GM19240 (cell line): ENCODE measurements around the gene YWHAG.
A peak's percentile ranks its signal among the peaks of the same experiment; 100 is the strongest.
"Not testable (repeated sequence)": the region's sequence is repeated elsewhere in the genome, so short reads cannot be mapped to it uniquely, and the experiment has no call there.

Experiments
- DNase-seq: peaks from one replicate; pipeline ENCODE4 v3.0.0; 2011; ENCODE audit warnings: low spot score; ENCODE audit not compliant: insufficient read length

The YWHAG gene

GRCh38 chr7:76358481-76359110 is at the start of gene YWHAG:
TSS of gene YWHAG (minus strand) at chr7:76358991. CDS start at chr7:76358808, 183 bp downstream.
- DNase-seq, result peak; percentile 48

GRCh38 chr7:76408121-76408560 is 49.4 kb upstream of the YWHAG start:
- DNase-seq, result no peak

GRCh38 chr7:76407718-76408117 is 48.9 kb upstream of the YWHAG start:
- DNase-seq, result no peak

GRCh38 chr7:76405738-76406137 is 46.9 kb upstream of the YWHAG start:
- no peak for DNase-seq

GRCh38 chr7:76403780-76404494 is 45.1 kb upstream of the YWHAG start:
- no peak for DNase-seq

- DNase-seq, result not testable (repeated sequence)
These were observed 44.3 kb upstream of the YWHAG start for GRCh38 chr7:76403097-76403496.

GRCh38 chr7:76400248-76400647 is 41.5 kb upstream of the YWHAG start:
- no peak for DNase-seq

GRCh38 chr7:76397409-76398183 is 38.8 kb upstream of the YWHAG start:
- peak; percentile 61 for DNase-seq

- DNase-seq, result no peak
These were observed 38.1 kb upstream of the YWHAG start for GRCh38 chr7:76396864-76397263.

- DNase-seq, result no peak
These were observed 37.4 kb upstream of the YWHAG start for GRCh38 chr7:76395965-76396726.

GRCh38 chr7:76395605-76395964 is 36.8 kb upstream of the YWHAG start:
- DNase-seq, result not testable (repeated sequence)

- DNase-seq, result no peak
These were observed 36.2 kb upstream of the YWHAG start for GRCh38 chr7:76394957-76395356.

- peak; percentile 97 for DNase-seq
These were observed 34.6 kb upstream of the YWHAG start for GRCh38 chr7:76393116-76394031.

GRCh38 chr7:76392531-76393115 is 33.8 kb upstream of the YWHAG start:
- no peak for DNase-seq

- DNase-seq, result no peak
These were observed 31.3 kb upstream of the YWHAG start for GRCh38 chr7:76390092-76390491.

GRCh38 chr7:76387789-76388188 is 29.0 kb upstream of the YWHAG start:
- DNase-seq, result not testable (repeated sequence)

- DNase-seq, result no peak
These were observed 28.0 kb upstream of the YWHAG start for GRCh38 chr7:76386691-76387260.

GRCh38 chr7:76383089-76383944 is 24.5 kb upstream of the YWHAG start:
- no peak for DNase-seq

GRCh38 chr7:76381814-76382213 is 23.0 kb upstream of the YWHAG start:
- DNase-seq, result no peak
